ENCODE measurements around the gene STARD6.

STARD6 gene

GRCh38 chr18:54284981-54285785 is 72.5 kb downstream of the STARD6 start:
- Histone ChIP-seq H3K9me3 (ENCODE audit: control insufficient read depth, low read length) (no peaks in the 10 kb centered on the region), H2AFZ (no peak overlapping the region), H3K36me3 (ENCODE audit: control insufficient read depth, insufficient read depth, low read length) (no peaks in the 10 kb centered on the region), H3K79me2 (no peaks in the 10 kb centered on the region), H3K27me3 (ENCODE audit: control insufficient read depth, insufficient read depth, low read length) (no peaks in the 10 kb centered on the region), H3K4me2 (ENCODE audit: low read length) (no peak overlapping the region), H3K27ac (no peak overlapping the region), H3K9ac (no peak overlapping the region), H3K4me1 (peaks cover 4% of the 10 kb centered on the region), H3K4me3 (ENCODE audit: low read depth, low read length) (no peak overlapping the region)
- no peak for TF ChIP-seq CTCF (IDR thresholded peaks at IDR 0.05)

GRCh38 chr18:54284535-54284934 is 73.1 kb downstream of the STARD6 start:
- no peaks in the 10 kb centered on the region for H3K9me3 ChIP-seq (ENCODE audit: control insufficient read depth, low read length)
- H3K4me2 ChIP-seq (ENCODE audit: low read length) = no peak overlapping the region
- H3K9ac ChIP-seq = no peak overlapping the region
- peaks cover 9% of the 10 kb centered on the region for H3K4me1 ChIP-seq
- H3K36me3 ChIP-seq (ENCODE audit: control insufficient read depth, insufficient read depth, low read length) = no peaks in the 10 kb centered on the region
- no peaks in the 10 kb centered on the region for H3K79me2 ChIP-seq
- no peak overlapping the region for H3K4me3 ChIP-seq (ENCODE audit: low read depth, low read length)
- no peak for TF ChIP-seq CTCF (IDR thresholded peaks at IDR 0.05)
- no peaks in the 10 kb centered on the region for H3K27me3 ChIP-seq (ENCODE audit: control insufficient read depth, insufficient read depth, low read length)
- H2AFZ ChIP-seq = no peak overlapping the region
- H3K27ac ChIP-seq = no peak overlapping the region

- Histone ChIP-seq H3K9ac (no peak overlapping the region), H3K36me3 (ENCODE audit: control insufficient read depth, insufficient read depth, low read length) (no peaks in the 10 kb centered on the region), H3K9me3 (ENCODE audit: control insufficient read depth, low read length) (no peaks in the 10 kb centered on the region), H3K27me3 (ENCODE audit: control insufficient read depth, insufficient read depth, low read length) (no peaks in the 10 kb centered on the region), H3K4me3 (ENCODE audit: low read depth, low read length) (no peak overlapping the region), H3K4me1 (peaks cover 9% of the 10 kb centered on the region), H3K27ac (peak overlapping the region; percentile 52), H3K79me2 (no peaks in the 10 kb centered on the region), H3K4me2 (ENCODE audit: low read length) (peak overlapping the region; percentile 14), H2AFZ (no peak overlapping the region)
- no peak for TF ChIP-seq CTCF (IDR thresholded peaks at IDR 0.05)
These were observed 77.5 kb downstream of the STARD6 start for GRCh38 chr18:54280220-54280569.

- H3K4me1 ChIP-seq = peaks cover 9% of the 10 kb centered on the region
- H3K27ac ChIP-seq = peak overlapping the region; percentile 52
- H3K79me2 ChIP-seq = no peaks in the 10 kb centered on the region
- no peaks in the 10 kb centered on the region for H3K27me3 ChIP-seq (ENCODE audit: control insufficient read depth, insufficient read depth, low read length)
- H3K4me3 ChIP-seq (ENCODE audit: low read depth, low read length) = no peak overlapping the region
- H3K36me3 ChIP-seq (ENCODE audit: control insufficient read depth, insufficient read depth, low read length) = no peaks in the 10 kb centered on the region
- no peak overlapping the region for H3K4me2 ChIP-seq (ENCODE audit: low read length)
- TF ChIP-seq CTCF (IDR thresholded peaks at IDR 0.05) = no peak
- H3K9me3 ChIP-seq (ENCODE audit: control insufficient read depth, low read length) = no peaks in the 10 kb centered on the region
- no peak overlapping the region for H2AFZ ChIP-seq
- no peak overlapping the region for H3K9ac ChIP-seq
These were observed 78.0 kb downstream of the STARD6 start for GRCh38 chr18:54279477-54280219.

Data from parathyroid adenoma (tissue), 2 donors.